NT2/D1 (cell line): ENCODE results near the gene EGLN2.

Experiments
- SUZ12 ChIP-seq: IDR thresholded peaks from 2 replicates; pipeline ENCODE4 v1.6.1; 2011; ENCODE audit not compliant: insufficient read length, insufficient read depth; ENCODE audit errors: extremely low read depth
- YY1 ChIP-seq: IDR thresholded peaks from 2 replicates; pipeline ENCODE4 v1.6.1; 2011; ENCODE audit not compliant: insufficient read length, insufficient read depth

GRCh38 chr19:40785526-40785925 is 13.5 kb upstream of the EGLN2 start:
- TF ChIP-seq SUZ12 (no peak), YY1 (no peak)
